M059J (cell line): ENCODE measurements around the gene STC2. TPM values are rescaled to one million over a fixed set of nuclear protein-coding genes. Genes with fewer than 3 reads are reported as not detected.

Experiments used
- DNase-seq: peaks from one replicate; pipeline ENCODE4 v3.0.0-alpha.2; 2012; ENCODE audit warnings: low read depth
- total RNA-seq: library from RNA; depleted of rRNA; stranded (reverse); fragments of >200 nt; shearing (Covaris generic); gene quantifications from 2 replicates; pipeline ENCODE4 v1.2.3, GENCODE V29; 2014

The STC2 gene
- total RNA-seq, 1 experiment from 2014 or later: 328 TPM

DNA sequence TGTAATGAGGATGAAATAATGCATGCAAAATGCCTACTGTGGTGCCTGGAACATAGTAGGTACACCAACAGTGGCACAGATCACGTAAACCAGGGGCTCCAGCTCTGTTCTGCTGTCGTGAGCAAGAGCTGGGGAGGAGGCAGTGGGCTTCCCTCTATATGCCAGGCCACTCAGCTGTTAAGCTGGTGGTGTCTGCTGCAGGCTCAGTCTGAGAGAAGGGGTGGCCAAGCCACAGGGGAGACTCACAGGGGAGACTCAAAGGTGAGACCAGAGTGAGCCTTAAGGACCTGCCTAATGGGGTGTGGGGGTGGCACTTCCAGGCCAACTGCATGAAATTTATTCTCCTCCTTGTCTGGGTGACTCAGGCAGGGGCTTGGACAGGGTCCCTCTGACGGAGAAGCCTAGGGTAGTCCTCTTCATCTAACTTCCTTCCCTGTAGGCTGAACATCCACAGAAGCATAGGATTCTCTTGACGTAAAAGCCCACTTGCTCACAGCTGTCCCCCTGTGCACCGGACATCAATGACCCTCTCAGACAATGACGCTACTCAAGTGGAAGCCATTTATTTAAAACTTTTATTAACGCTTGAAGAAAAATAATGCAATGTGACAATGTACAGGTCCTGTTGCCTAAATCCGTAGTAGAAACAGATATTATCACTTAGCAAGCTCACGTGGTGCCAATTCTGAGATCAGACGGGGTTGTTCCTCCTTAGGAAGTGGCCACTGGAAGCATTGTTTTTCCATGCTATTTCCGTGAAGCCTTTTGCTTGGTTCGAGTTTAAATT, 13.9 kb downstream of the STC2 start:
- DNase-seq: peak; percentile 57

DNA sequence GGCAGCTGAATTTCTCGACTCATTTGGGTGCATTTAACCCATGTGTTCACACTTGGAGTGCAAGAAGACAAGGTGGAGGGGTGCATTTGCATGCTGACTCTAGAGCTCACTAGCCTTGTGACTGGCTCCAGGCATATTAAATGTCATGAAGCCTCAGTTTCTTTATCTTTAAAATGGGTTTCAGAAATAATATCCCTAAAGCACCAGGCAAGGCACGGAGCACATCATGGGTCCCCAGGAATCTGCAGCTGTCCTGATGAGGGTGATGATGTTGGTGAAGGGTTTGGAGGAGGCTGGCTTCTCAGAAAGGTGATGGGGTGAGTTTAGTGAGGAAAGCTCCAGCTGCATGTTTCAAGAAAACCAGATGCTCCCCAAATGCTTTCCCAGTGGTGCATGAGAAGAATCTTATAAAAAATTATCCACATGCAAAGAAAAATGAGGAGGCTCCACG, 14.8 kb downstream of the STC2 start:
- no peak for DNase-seq

DNA sequence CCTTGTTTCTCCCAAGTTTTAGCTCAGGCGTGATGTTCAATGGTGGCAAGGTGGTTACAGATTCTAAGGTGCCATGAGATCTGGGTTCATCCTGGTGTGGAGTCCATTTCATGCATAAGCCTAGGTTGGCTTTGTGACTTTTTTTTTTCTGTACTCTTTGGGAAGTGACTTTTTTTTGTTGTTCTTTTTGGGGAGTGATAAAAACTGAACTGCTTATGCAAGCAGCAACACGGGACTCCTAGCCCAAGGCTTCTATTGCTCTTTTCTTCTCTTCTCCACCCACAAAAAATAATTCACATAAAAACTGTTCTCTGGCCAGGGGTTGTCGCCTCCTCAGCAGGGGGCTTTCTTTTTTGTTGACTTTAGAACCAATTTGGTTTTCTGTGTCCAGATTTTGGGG, 15.4 kb downstream of the STC2 start:
- DNase-seq: no peak

DNA sequence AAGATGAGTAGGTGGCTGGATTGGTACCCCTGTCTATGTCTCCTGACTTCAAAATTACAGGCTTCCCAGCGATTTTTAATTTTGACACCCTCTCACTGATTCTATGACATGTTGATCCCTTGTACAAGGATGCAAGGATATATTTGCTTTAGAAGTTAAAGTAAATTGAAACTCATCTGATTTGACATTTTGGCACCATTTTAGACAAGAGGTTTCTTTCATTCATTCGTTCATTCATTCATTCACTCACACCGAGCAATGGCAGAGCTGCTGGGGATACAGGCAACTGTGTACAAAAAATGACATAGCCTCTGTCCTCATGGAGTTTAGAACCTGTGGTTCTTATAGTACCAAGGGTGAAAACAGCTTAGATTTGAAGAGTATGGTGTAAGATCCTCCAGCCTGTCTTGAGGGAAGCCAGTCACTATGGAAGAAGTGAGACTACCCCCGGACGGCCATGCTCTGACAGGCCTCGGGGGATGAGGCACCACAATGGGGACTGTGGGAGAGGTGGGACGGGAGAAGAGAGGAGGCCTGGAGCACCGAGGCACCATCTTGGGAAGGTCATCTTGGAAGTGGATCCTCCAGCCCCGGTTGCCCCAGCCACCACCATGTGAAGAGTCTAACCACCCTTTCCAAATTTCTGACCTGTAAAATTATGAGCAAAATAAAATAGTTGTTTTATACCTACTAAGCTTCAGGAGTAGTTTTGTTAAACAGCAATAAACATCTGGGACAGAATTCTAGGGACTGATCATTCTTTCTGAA, 16.2 kb downstream of the STC2 start:
- DNase-seq: no peak

DNA sequence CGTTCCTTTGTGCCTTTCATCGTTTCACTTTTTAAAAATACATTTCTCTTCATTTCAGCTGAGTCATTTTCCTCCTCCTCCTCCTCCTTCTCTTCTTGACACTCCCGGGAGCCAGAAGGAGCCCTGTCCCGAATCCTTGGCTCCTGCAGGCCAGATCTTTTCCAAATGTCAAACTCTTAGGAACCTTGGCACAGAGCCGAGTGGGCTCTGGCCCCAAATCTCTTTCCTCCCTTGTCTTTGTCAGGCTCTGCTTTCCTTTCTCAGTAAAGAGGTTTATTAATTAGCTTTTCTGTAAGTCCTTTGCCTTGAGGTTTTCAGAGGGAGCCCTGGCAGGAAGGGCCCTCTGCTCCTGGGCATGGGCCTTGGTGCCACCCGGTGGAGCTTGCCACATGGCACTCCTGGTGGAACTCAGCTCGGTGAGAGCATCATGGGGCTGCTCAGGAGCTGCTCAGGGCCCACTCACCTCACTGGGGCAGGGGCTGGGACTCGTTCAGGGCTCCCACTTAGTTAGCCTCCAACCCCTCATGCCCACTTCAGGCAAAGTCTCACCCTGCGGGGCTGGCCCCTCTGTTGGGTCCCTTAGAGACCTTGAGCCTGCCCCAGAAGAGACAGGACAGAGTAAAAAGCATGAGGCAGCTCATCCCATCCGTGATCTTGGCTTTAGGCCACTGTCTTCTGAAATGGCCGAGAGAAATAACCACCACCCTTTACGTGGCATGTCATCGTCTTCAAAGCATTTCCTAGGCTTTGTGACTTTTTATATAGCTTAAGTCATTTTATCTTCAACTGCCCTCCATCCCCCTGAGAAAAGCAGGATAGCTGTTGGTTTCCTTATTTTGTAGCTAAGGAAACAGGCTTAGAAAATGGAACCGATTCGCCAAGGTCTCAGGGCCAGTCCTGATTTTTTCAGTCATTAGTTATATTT, 17.1 kb downstream of the STC2 start:
- peak; percentile 55 for DNase-seq

DNA sequence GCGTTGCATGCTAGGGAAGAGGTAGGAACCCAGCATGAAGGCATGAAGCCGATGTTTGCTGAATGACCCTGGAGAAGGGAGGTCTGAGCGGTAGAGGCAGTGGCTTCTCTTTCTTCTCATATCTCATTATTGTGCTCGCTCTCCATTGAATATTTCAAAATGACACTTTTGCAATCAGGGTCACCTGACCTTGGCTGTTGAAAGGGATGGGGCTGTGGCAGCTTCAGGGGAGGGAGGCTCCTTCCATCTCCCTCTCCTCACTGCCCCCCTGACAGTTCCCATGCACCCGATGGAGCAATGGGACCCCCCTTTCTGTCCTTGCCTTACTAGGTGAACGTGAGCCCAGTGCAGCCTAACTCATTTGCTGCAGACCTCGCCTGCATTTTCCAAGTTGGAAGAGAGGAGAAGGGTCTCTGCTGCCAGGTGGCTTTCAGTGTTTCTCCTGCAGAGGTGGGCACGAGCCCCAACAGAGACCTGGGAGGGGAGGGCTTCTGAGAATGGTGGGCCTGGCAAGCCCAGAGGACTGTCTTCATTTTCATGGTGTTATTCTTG, 17.9 kb downstream of the STC2 start:
- DNase-seq: no peak

DNA sequence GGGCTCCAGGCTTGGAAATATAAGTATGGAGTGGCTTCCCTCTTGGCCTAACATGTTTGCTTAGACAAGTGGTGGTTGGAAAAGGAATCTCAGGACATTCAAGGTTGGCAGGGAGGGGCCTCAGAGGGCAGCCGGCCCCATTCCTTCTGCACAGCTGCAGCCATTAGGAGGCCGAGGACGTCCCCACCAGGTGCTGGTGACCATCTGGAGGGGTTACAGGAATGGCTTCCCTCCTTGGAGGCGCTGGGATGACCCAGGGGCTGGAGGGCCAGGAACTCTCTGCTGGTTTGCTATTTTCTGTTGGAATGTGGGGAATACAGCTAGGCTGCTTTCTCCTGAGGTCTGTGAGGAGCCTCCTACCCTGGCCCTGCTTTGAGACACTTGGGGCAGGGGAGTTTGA, 18.5 kb downstream of the STC2 start:
- DNase-seq: no peak

DNA sequence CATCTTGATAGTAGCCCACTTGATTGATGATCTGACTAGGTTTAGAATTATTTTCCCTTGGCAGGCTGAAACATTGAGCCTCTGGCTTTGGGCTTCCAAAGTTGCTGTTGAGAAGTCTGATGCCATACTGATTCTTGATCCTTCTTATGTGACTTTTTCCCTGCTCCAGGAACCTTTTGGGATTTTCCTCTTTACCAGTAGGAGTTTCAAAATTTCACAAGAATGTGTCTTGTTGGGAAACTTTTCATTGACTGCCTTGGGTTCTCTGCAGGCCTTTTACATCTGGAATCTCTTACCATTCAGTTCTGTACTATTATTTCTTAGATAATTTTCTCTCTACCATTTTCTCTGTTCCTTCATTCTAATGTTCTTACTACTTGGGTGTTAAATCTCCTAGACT, 20.0 kb downstream of the STC2 start:
- DNase-seq: no peak

DNA sequence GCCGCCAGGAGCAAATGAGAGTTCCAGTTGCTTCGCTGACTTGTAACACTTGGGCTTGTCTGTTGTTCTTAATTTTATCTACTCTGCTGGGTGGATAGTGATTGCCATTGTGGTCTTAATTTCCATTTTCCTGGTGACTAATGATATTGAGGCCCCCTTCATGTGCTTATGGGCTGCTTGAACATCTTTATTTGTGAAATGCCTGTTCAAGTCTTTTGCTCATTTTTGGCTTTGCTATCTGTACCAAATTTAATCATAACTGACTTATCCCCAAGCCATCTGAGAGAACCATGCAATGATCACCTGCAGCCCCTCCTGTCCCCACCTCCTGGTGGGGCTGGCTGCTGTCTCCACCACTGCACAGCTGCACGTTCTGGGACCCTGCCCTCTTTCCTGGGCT, 20.5 kb downstream of the STC2 start:
- no peak for DNase-seq

DNA sequence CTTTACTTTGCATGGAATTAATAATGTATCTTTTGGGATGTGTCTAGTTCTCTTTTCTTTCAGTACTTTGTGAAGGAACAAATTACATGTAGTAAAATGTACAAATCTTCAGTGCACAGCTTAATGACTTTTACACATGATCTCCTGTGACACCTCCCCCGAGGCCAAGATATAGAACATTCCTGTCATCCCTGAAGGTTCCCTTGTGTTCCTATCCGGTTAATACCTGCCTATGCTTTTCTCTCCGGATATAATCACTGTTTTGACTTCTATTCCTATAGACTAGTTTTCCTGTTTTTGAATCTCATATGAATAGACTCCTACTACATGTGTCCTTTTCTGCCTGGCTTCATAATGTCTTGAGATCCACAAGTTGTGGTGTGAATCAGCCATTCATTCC, 21.5 kb downstream of the STC2 start:
- DNase-seq: no peak

DNA sequence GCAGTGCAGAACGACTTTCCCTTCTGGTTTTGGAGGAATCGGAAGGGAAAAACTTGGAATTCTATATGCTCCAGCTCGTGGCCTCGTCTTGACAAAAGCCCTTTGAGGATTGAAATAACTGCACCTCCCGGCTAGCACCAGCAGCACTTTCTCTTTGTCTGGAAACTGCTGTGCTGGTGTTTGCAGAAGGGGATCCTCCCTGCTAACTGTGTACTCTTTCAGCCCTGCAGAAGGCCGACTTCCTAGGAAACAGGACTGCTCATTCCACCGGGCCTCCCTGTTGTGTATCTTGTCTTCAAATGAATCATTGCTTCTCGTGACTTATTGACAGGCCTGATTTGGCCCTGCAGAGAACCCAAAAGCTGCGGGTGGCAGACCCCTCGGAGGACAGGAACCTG, 23.6 kb downstream of the STC2 start:
- DNase-seq: no peak

DNA sequence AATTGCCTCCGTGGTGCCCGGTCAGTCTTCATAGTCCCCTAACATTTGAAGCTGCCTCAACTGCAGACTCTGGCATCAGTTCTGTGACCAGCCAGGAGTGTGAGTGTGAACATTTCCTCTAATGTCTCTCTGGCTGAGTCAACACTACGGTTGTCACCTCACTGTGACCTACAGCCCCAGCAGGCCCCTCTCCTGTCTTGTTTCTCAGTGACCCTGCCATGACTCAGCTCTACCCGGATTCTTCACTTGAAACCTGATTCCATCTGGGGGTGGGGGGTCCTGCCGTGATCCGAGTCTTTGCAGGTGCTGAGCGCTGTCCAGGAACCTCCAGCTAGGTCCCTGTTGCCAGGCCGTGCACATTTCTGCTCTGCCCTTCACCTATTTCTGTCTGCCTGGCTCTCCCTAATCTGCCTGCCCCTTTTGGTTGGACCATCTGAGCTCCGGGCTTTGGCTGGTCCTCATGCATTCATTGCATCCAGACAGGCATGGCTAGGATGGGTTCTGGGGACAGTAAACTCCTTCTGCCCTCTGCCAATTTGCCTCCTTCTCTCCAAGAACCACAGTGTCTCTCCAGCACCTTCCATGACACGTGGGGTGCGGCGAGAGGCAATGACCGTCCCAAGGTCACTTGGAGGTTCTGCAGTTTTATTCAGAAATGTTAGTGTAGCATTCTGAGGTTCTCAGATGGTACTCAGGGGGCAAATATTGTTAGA, 24.2 kb downstream of the STC2 start:
- DNase-seq: peak; percentile 91

DNA sequence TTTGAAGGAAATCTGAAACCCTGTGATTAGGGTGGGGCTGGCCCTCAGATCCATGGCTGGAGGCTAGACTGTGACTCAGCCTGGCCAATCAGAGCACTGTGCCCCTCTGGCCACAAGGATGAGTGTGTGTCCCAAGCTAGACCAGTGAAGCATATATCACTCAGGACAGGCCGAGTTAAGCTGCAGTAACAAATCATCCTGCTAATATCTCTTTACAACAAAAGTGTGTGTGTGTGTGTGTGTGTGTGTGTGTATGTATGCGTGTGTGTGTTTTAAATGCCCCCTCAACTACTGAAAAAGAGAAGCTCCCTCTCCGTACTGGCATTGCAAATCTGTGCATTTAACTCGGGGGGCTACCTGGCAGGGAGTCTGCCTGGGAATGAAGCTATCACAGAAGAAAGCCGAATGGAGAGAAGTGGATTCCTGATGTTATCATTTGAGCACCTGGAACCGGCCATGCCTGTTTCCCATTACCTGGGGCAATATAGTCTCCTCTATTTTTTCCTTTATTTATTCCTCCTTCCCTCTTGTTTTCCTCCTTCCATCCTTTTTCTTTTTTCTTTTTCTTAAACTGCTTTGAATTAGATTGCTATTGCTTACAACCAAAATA, 25.6 kb downstream of the STC2 start:
- DNase-seq: peak; percentile 96

DNA sequence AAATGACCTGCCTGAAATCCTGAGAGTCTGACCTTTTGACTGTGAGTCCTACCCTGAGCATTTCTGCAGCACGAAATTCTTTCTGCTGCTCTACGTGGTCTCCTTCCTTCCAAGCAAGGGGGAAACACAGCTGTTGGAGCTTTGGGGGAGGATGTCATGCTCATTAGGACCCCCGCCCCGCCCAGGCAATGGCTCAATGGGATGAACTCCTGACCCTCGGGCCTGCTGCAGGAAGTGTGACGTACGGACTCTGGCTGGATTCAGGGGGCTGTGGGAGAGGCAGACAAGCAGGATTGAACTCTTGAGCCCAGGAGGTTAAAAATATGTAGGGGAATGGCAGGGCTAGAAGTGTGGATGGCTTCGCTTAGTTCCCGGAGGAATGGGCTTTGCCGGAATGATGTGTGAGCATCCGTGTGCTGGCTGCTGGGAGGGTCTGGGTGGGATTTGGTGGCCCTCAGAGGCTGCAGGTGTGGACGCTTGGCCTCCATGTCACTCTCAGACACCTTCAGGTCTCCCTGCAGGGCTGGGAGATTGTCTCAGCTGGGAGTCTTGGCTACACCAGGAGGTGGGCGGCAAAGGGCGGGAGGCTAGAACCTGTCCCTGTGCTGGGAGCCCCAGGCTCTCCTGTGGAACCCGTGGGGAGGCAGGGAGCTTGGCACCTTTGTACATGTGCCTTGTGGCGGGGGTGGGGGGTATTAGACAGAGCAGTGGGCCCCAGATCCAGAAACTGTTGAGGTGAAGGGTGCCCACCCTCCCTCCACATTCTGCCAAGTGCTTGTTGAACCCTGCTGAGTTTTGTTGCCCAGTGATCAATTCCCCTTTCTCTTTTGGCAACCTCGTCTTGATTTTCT, 26.3 kb downstream of the STC2 start:
- no peak for DNase-seq

DNA sequence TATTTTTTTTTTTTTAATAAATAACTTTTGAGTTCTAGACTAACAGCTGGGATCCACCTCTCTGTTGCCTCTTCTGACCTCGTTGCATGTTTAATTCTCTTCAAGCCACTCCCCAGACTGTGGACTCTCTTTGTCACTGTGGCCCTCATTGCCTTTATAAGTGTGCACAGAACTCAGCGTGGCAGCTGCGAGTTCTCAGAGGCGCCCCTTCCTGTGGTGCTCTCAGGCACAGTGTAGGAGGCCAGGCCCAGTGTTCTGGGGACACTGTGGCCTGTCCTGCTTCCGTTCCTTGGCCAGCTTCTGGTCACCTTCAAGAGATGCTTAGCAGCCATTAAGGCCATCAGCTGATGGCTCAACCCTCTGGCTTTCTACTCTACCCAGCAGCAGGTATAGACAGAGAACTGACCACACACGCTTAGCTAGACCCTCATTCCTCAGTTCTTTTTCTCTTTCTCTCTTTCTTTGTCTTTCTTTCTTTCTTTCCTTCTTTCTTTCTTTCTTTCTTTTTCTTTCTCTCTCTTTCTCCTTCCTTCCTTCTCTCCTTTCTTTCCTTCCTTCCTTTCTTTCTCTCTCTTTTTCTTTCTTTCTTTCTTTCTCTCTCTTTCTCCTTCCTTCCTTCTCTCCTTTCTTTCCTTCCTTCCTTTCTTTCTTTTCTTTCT, 27.7 kb downstream of the STC2 start:
- DNase-seq: no peak

DNA sequence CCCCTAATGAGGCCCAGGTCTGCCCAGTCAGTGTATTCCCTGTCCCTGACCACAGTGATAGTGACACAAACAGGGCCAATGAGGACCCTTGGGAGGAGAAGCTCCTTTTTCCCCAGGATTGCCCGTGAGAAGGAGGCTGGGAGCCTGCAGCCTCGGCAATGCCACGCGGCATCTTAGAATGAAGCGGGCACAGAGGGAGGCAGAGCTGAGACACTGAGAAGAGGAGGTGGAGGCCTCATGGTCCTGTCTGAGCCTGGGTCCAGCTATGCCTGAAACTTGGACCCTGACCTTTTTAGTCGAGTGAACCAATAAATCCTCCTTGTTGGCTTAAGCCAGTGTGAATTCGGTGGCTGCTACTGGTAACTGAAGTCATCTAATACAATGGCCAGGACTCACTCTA, 28.4 kb downstream of the STC2 start:
- no peak for DNase-seq

DNA sequence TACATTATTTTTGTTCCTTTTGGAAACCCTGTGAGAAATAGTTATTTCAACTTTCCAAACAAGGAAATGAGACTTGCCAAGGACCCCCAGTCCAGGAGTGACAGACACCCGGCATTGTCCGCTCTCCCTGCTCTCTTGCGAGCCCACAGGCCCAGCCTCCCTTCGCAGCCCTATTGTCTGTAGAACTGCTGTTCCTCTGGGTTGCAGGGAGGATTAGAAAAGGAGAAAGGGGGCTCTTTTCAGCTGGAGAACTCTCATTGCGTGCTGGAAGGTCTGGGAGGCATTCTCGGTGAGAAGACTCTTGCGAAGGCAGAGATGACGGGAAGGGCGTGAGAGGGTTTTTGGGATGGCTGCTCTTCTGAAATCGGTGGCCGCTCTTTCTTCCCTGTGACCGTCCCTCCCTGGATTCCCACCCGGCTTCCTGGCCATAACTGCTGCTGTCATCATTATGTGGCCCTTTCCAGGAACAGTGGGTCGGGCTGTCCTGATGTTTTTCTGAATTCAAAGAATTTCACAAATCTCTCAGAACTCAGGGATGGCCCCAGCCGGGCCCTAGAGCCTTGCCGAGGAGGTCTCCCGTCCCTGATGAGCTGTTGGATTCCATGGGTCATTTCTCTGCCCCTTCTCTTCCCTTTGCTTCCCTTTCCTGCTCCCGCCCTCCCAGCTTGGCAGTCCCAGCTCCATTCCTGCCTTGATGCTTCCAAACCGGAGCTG, 29.8 kb downstream of the STC2 start:
- DNase-seq: no peak

DNA sequence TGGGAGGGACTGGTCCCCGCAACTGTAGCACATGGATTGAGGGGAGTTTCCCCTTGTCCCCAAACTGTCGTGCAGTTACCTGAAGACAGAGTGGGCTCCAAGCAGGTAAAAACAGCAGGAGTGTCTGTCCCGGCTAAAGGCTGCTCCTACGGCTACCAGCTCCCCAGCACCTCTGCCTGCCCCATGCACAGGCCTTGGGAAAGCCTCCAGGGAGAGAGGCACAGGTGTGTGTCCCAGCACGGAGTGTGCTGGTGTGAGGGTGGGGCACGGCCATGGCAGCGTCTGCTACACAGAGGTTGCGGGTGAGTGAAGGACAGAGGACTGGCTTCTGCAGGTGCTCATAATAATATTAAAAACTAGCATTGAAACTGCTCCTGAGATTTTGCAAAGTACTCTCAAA, 30.4 kb downstream of the STC2 start:
- DNase-seq: no peak
